ENCODE data around the gene CALN1. TPM values are rescaled to one million over a fixed set of nuclear protein-coding genes. Genes with fewer than 3 reads are reported as not detected.

Gene CALN1
- total and polyA plus RNA-seq, 9 of the 15 experiments (the other 6 are each of a cell fraction or from before 2014, with no cell fraction given) = 1.4 to 7.5 (median 3.3) TPM

DNA sequence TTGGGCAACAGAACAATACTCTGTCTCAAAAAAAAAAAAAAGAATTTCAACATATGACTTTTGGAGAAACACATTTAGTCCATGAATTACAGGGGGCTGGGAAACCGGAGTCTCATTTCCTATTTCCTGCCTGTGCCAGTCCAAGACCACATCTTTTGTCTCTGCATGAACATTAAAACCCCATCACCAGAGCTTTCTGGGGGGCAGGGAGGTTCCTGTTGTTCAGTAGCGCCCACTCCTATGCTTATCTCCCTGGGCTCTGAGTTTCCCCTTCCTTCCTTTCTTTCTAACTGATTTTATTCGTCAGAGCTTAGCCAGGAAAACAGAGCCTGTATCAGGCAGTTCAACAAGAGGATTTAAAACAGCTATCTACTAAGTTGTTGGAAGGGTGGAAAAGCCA, 119.3 kb downstream of the CALN1 start:
- intact Hi-C loops (cut with micrococcal nuclease) (no loop called here), in situ Hi-C loops (cut with MboI) (no loop called here)
- no peak for ATAC-seq
- Histone ChIP-seq H3K4me3 (no peak overlapping the region), H3K36me3 (ENCODE audit: control insufficient read depth, insufficient read depth, low read length) (no peaks in the 10 kb centered on the region), H3K9me1 (ENCODE audit: control insufficient read depth, insufficient read depth, low read length) (no peaks in the 10 kb centered on the region), H4K20me1 (replicated peaks; ENCODE audit: control insufficient read depth, insufficient read depth, low read length) (no peaks in the 10 kb centered on the region), H3K27me3 (ENCODE audit: control insufficient read depth in 2 of 2, insufficient read depth in 2 of 2, low read length in 2 of 2) (no peaks in the 10 kb centered on the region; a peak in 1 of 5 replicates), H2AFZ (ENCODE audit: low read depth, low read length) (no peak overlapping the region), H3K27ac (ENCODE audit: extremely low read depth, low read depth, low read length) (no peak overlapping the region), H3K79me2 (ENCODE audit: control insufficient read depth, insufficient read depth, low read length) (no peaks in the 10 kb centered on the region), H3K9ac (ENCODE audit: insufficient read depth in 1 of 2, low read depth in 2 of 2, low read length in 2 of 2) (no peak overlapping the region), H3K4me1 (replicated peaks in 1 of 2; ENCODE audit: control insufficient read depth in 2 of 2, insufficient read depth in 2 of 2, low read length in 2 of 2) (no peaks in the 10 kb centered on the region), H3K9me3 (replicated peaks; ENCODE audit: control insufficient read depth, insufficient read depth, low read depth, low read length) (no peaks in the 10 kb centered on the region), H3K4me2 (ENCODE audit: insufficient read depth, low read length) (no peak overlapping the region)
- no TSS peak for BruUV-seq (replicated peaks)
- 3% methylated on average over 3 of the region's 3 CpGs for WGBS (ENCODE audit: insufficient coverage, low coverage, missing lambda C conversion rate)
- no peak for FAIRE-seq
- ChIA-PET POLR2A (interaction anchor here (0.9 kb wide), 1 partner anchor 12 kb away, joined by 3 read pairs; no protein-coding TSS in a partner anchor), CTCF (ENCODE audit: low intra/inter-chr PET ratio) (no interaction called here)
- DNase-seq (ENCODE audit: extremely low read depth in 1 of 4, low spot score in 3 of 4) = no peak
- TF ChIP-seq THRAP3 (IDR thresholded peaks at IDR 0.05; ENCODE audit: borderline replicate concordance) = no peak
- TF ChIP-seq HNRNPUL1 (IDR thresholded peaks at IDR 0.05; ENCODE audit: low read length) = no peak
- TF ChIP-seq CC2D1A (IDR thresholded peaks at IDR 0.05) = no peak
- TF ChIP-seq RAD51 (IDR thresholded peaks at IDR 0.05; ENCODE audit: borderline replicate concordance, low read depth) = no peak
- TF ChIP-seq JUNB (CRISPR knock-in tag; conservative IDR thresholded peaks at IDR 0.05) = no peak
- TF ChIP-seq POLR2AphosphoS5 (IDR thresholded peaks at IDR 0.05; ENCODE audit: control insufficient read depth, insufficient read depth, low read depth, low read length) = no peak
- no peak for TF ChIP-seq RFX7 (CRISPR knock-in tag; IDR thresholded peaks at IDR 0.05)
- TF ChIP-seq, protein P1, sequence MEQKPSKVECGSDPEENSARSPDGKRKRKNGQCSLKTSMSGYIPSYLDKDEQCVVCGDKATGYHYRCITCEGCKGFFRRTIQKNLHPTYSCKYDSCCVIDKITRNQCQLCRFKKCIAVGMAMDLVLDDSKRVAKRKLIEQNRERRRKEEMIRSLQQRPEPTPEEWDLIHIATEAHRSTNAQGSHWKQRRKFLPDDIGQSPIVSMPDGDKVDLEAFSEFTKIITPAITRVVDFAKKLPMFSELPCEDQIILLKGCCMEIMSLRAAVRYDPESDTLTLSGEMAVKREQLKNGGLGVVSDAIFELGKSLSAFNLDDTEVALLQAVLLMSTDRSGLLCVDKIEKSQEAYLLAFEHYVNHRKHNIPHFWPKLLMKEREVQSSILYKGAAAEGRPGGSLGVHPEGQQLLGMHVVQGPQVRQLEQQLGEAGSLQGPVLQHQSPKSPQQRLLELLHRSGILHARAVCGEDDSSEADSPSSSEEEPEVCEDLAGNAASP (IDR thresholded peaks at IDR 0.05) = no peak
- TF ChIP-seq, protein P2, sequence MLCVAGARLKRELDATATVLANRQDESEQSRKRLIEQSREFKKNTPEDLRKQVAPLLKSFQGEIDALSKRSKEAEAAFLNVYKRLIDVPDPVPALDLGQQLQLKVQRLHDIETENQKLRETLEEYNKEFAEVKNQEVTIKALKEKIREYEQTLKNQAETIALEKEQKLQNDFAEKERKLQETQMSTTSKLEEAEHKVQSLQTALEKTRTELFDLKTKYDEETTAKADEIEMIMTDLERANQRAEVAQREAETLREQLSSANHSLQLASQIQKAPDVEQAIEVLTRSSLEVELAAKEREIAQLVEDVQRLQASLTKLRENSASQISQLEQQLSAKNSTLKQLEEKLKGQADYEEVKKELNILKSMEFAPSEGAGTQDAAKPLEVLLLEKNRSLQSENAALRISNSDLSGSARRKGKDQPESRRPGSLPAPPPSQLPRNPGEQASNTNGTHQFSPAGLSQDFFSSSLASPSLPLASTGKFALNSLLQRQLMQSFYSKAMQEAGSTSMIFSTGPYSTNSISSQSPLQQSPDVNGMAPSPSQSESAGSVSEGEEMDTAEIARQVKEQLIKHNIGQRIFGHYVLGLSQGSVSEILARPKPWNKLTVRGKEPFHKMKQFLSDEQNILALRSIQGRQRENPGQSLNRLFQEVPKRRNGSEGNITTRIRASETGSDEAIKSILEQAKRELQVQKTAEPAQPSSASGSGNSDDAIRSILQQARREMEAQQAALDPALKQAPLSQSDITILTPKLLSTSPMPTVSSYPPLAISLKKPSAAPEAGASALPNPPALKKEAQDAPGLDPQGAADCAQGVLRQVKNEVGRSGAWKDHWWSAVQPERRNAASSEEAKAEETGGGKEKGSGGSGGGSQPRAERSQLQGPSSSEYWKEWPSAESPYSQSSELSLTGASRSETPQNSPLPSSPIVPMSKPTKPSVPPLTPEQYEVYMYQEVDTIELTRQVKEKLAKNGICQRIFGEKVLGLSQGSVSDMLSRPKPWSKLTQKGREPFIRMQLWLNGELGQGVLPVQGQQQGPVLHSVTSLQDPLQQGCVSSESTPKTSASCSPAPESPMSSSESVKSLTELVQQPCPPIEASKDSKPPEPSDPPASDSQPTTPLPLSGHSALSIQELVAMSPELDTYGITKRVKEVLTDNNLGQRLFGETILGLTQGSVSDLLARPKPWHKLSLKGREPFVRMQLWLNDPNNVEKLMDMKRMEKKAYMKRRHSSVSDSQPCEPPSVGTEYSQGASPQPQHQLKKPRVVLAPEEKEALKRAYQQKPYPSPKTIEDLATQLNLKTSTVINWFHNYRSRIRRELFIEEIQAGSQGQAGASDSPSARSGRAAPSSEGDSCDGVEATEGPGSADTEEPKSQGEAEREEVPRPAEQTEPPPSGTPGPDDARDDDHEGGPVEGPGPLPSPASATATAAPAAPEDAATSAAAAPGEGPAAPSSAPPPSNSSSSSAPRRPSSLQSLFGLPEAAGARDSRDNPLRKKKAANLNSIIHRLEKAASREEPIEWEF (CRISPR knock-in tag; IDR thresholded peaks at IDR 0.05) = no peak
- TF ChIP-seq DMBX1 (CRISPR knock-in tag; IDR thresholded peaks at IDR 0.05; ENCODE audit: borderline replicate concordance) = no peak
- no peak for TF ChIP-seq PRMT5 (CRISPR knock-in tag; IDR thresholded peaks at IDR 0.05)
- TF ChIP-seq, protein P3, sequence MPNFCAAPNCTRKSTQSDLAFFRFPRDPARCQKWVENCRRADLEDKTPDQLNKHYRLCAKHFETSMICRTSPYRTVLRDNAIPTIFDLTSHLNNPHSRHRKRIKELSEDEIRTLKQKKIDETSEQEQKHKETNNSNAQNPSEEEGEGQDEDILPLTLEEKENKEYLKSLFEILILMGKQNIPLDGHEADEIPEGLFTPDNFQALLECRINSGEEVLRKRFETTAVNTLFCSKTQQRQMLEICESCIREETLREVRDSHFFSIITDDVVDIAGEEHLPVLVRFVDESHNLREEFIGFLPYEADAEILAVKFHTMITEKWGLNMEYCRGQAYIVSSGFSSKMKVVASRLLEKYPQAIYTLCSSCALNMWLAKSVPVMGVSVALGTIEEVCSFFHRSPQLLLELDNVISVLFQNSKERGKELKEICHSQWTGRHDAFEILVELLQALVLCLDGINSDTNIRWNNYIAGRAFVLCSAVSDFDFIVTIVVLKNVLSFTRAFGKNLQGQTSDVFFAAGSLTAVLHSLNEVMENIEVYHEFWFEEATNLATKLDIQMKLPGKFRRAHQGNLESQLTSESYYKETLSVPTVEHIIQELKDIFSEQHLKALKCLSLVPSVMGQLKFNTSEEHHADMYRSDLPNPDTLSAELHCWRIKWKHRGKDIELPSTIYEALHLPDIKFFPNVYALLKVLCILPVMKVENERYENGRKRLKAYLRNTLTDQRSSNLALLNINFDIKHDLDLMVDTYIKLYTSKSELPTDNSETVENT (CRISPR knock-in tag; IDR thresholded peaks at IDR 0.05) = no peak
- TF ChIP-seq SOX6 (IDR thresholded peaks at IDR 0.05) = no peak
- no peak for TF ChIP-seq ZNF586 (CRISPR knock-in tag; conservative IDR thresholded peaks at IDR 0.05)
- no peak for TF ChIP-seq NR2C1 (IDR thresholded peaks at IDR 0.05)
- TF ChIP-seq NR2C1 (tag; IDR thresholded peaks at IDR 0.05) = no peak
- TF ChIP-seq ZNF354B (CRISPR knock-in tag; IDR thresholded peaks at IDR 0.05) = no peak
- TF ChIP-seq ZNF24 (IDR thresholded peaks at IDR 0.05) = no peak
